GM19099 (cell line): Measurements from ENCODE around the gene CD247.

Source experiments
- POLR2A ChIP-seq: IDR thresholded peaks from 3 replicates; pipeline ENCODE4 v1.6.1; 2011; ENCODE audit warnings: low read depth; ENCODE audit not compliant: insufficient read length; ENCODE audit errors: extremely low read depth

Gene CD247

GRCh38 chr1:167507719-167508118 is 10.6 kb downstream of the CD247 start:
- no peak for TF ChIP-seq POLR2A

GRCh38 chr1:167504467-167504827 is 13.9 kb downstream of the CD247 start:
- no peak for TF ChIP-seq POLR2A

- TF ChIP-seq POLR2A, result no peak
These were observed 14.5 kb downstream of the CD247 start for GRCh38 chr1:167503626-167504466.

- TF ChIP-seq POLR2A, result no peak
These were observed 15.4 kb downstream of the CD247 start for GRCh38 chr1:167502719-167503462.

GRCh38 chr1:167502192-167502551 is 16.2 kb downstream of the CD247 start:
- no peak for TF ChIP-seq POLR2A

GRCh38 chr1:167501515-167502191 is 16.7 kb downstream of the CD247 start:
- no peak for TF ChIP-seq POLR2A

GRCh38 chr1:167500283-167500860 is 18.0 kb downstream of the CD247 start:
- TF ChIP-seq POLR2A, result no peak

GRCh38 chr1:167499664-167500101 is 18.6 kb downstream of the CD247 start:
- TF ChIP-seq POLR2A, result no peak

- no peak for TF ChIP-seq POLR2A
These were observed 19.2 kb downstream of the CD247 start for GRCh38 chr1:167499106-167499505.

GRCh38 chr1:167496797-167497619 is 21.3 kb downstream of the CD247 start:
- TF ChIP-seq POLR2A, result no peak

- TF ChIP-seq POLR2A, result no peak
These were observed 25.0 kb downstream of the CD247 start for GRCh38 chr1:167493372-167493771.

- TF ChIP-seq POLR2A, result no peak
These were observed 25.8 kb downstream of the CD247 start for GRCh38 chr1:167492481-167492910.

GRCh38 chr1:167491586-167492461 is 26.5 kb downstream of the CD247 start:
- TF ChIP-seq POLR2A, result no peak
